ENCODE results near the gene RUNX2.

- TF ChIP-seq EZH2 (IDR thresholded peaks at IDR 0.05; ENCODE audit: insufficient read depth, low read length) (no peak), CTCF (IDR thresholded peaks at IDR 0.05; ENCODE audit: insufficient read depth, low read depth, low read length) (no peak)
These were observed 29.0 kb upstream of the RUNX2 start for GRCh38 chr6:45299096-45299581.
